Esophagus (tissue), 2 donors: ENCODE measurements around the gene TRIML2. TPM values are rescaled to one million over a fixed set of nuclear protein-coding genes. Genes with fewer than 3 reads are reported as not detected.

Experiments
- H3K27ac ChIP-seq, 2 donors: one replicate each; pipeline ENCODE4 v1.5.1; 2013; ENCODE audit warnings: low read depth in 2 of 2, mild to moderate bottlenecking in 2 of 2, inconsistent platforms in 1 of 2, low read length in 1 of 2, moderate library complexity in 1 of 2
- H3K27me3 ChIP-seq, 2 donors: one replicate each; pipeline ENCODE4 v1.6.1; 2013; ENCODE audit warnings: low read length in 2 of 2, control low read depth in 1 of 2, mild to moderate bottlenecking in 1 of 2; ENCODE audit not compliant: insufficient read depth in 2 of 2, control insufficient read depth in 1 of 2
- H3K36me3 ChIP-seq, 2 donors: one replicate each; pipeline ENCODE4 v1.6.1; 2013; ENCODE audit warnings: low read length in 1 of 2; ENCODE audit not compliant: control insufficient read depth in 2 of 2, insufficient read depth in 2 of 2
- H3K4me1 ChIP-seq, 2 donors: one replicate each; pipeline ENCODE4 v1.6.1; 2013; ENCODE audit warnings: low read length in 1 of 2; ENCODE audit not compliant: control insufficient read depth in 2 of 2, insufficient read depth in 2 of 2
- H3K4me3 ChIP-seq, 2 donors: one replicate each; pipeline ENCODE4 v1.5.1; 2013; ENCODE audit warnings: low read length in 2 of 2, mild to moderate bottlenecking in 2 of 2, low read depth in 1 of 2, moderate library complexity in 1 of 2
- H3K9me3 ChIP-seq, 2 donors: one replicate each; pipeline ENCODE4 v1.6.1; 2013; ENCODE audit warnings: mild to moderate bottlenecking in 2 of 2, low read depth in 1 of 2, low read length in 1 of 2, moderate library complexity in 1 of 2; ENCODE audit not compliant: control insufficient read depth in 2 of 2, insufficient read depth in 1 of 2
- WGBS, 2 donors: extraction: QIAGEN DNeasy Blood & Tissue Kit; methylation state at CpG; one replicate each; pipeline ENCODE4 v1.1.7; 2013; 5-methylcytosine and 5-hydroxymethylcytosine counted together
- polyA plus RNA-seq, 2 donors: library from polyadenylated mRNA; stranded (reverse); fragments of 200-250 nt; gene quantifications; one replicate each; pipeline ENCODE4 v1.2.3, GENCODE V29; 2013
- donor health status: healthy with polysubstance abuse.
- donor health status: Bipolar disorder and iron deficiency.

TRIML2 gene, protein sequence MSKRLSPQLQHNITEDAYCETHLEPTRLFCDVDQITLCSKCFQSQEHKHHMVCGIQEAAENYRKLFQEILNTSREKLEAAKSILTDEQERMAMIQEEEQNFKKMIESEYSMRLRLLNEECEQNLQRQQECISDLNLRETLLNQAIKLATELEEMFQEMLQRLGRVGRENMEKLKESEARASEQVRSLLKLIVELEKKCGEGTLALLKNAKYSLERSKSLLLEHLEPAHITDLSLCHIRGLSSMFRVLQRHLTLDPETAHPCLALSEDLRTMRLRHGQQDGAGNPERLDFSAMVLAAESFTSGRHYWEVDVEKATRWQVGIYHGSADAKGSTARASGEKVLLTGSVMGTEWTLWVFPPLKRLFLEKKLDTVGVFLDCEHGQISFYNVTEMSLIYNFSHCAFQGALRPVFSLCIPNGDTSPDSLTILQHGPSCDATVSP
- polyA plus RNA-seq: not detected

DNA sequence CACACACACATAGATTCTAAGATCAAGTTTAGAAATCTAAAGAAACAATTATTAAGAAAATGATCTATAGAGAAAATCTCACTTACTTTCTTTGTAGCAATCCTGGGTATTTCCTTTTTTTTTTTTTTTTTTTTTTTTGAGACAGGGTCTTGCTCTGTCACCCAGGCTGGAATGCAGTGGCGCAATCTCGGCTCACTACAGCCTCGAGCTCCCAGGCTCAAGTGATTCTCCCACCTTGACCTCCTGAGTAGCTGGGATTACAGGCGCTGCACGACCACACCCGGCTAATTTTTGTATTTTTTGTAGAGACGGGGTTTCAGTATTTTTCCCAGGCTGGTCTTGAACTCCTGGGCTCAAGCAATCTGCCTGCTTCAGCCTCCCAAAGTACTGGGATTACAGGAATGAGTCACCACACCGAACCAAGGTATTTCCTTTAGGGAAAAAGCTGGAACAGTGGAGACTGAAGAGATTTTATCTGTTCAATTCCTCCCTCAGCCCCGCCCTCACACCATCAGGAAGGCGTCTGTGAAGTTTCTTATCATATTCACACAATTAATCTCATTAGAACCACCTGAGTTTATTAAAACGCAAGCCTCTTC lies at the start of gene TRIML2:
Gene TRIML2, minus strand, starts transcription at position 447 of the 599 bp plus-strand sequence. CDS start 4,235 bp downstream, outside the sequence.
- H3K4me1 ChIP-seq: no peaks in the 10 kb centered on the region
- no peaks in the 10 kb centered on the region for H3K27me3 ChIP-seq
- no peak within 1 kb of the TSS for H3K27ac ChIP-seq
- H3K36me3 ChIP-seq: no peaks in the 10 kb centered on the region
- 56 to 65% methylated on average over 11 of the region's 11 CpGs for WGBS, 2 donors
- peaks cover 3% of the 10 kb centered on the region in 2 donors for H3K9me3 ChIP-seq
- H3K4me3 ChIP-seq: no peak within 1 kb of the TSS

DNA sequence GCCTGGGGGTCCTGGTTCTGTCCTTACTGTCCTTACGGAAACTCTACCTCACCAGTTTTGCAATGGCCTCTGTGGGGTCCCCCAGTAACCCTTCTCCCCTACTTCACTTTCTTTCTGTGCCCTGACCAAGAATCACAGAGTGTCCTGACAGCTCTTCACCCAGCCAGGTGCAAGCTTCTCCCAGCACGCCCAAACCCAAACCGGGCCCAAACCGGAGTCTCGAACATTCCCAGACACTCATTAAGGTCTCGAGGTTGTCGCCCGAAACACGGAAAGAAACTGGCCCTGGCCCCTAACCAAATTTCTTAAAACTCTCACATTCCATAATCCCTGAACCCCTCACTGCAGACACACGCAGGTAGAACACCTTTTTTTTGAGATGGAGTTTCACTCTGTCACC lies 48.9 kb upstream of the TRIML2 start:
- Histone ChIP-seq H3K9me3 (no peaks in the 10 kb centered on the region), H3K27me3 (no peaks in the 10 kb centered on the region), H3K27ac (no peak overlapping the region), H3K36me3 (no peaks in the 10 kb centered on the region), H3K4me1 (no peaks in the 10 kb centered on the region), H3K4me3 (no peak overlapping the region)
- WGBS, 2 donors: 90 to 95% methylated on average over 10 of the region's 10 CpGs

GRCh38 chr4:188154668-188155405 lies 45.4 kb upstream of the TRIML2 start:
- WGBS, 2 donors: 92 to 93% methylated on average over 10 to 11 of the region's 11 CpGs
- Histone ChIP-seq H3K27me3 (no peaks in the 10 kb centered on the region), H3K36me3 (no peaks in the 10 kb centered on the region), H3K4me1 (no peaks in the 10 kb centered on the region), H3K27ac (no peak overlapping the region), H3K9me3 (no peaks in the 10 kb centered on the region), H3K4me3 (no peak overlapping the region)

DNA sequence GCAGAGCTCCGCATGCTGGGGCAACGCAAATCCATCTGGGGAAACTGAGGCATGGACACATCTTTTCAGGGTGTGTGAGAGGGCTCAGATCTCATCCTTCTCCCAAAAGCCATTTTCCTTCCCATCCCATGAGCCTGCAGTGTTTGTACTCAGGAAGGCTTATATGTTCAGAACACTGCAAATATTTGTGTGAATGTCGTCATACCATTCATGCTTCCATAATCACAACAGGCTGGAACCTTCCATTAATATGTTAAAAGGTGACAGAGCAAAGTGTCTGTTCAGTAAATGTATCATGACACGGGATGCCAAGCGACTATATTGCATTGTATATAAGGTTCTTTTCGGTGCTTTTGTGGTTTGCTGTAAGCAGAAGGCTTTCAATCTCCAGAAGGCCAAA lies 38.4 kb upstream of the TRIML2 start:
- H3K27me3 ChIP-seq: no peaks in the 10 kb centered on the region
- 88 to 90% methylated on average over 6 of the region's 6 CpGs for WGBS, 2 donors
- no peaks in the 10 kb centered on the region for H3K36me3 ChIP-seq
- H3K4me1 ChIP-seq: no peaks in the 10 kb centered on the region
- H3K4me3 ChIP-seq: no peak overlapping the region
- H3K27ac ChIP-seq: no peak overlapping the region
- no peaks in the 10 kb centered on the region for H3K9me3 ChIP-seq

DNA sequence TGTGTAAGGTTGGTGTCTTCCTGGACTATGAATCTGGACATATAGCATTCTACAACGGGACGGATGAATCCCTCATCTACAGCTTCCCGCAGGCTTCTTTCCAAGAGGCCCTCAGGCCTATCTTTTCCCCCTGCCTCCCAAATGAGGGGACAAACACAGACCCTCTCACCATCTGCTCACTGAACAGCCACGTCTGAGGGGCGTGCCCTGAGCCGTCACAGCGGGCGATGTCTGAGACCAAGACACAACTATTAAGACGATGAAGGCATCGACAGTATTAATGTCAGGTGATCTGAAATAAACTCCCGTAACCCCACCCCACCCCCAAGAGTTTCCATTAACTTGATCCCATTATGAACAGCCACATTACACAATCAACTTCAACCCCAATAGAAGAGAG lies 37.8 kb upstream of the TRIML2 start:
- Histone ChIP-seq H3K27ac (no peak overlapping the region), H3K27me3 (no peaks in the 10 kb centered on the region), H3K36me3 (no peaks in the 10 kb centered on the region), H3K4me3 (no peak overlapping the region), H3K9me3 (no peaks in the 10 kb centered on the region), H3K4me1 (no peaks in the 10 kb centered on the region)
- 91 to 92% methylated on average over 11 of the region's 11 CpGs for WGBS, 2 donors

- Histone ChIP-seq H3K36me3 (no peaks in the 10 kb centered on the region), H3K9me3 (no peaks in the 10 kb centered on the region), H3K4me3 (no peak overlapping the region), H3K27me3 (no peaks in the 10 kb centered on the region), H3K27ac (no peak overlapping the region), H3K4me1 (no peaks in the 10 kb centered on the region)
- WGBS, 2 donors: 85 to 91% methylated on average over 11 of the region's 11 CpGs
Observed at GRCh38 chr4:188146618-188147017, 37.2 kb upstream of the TRIML2 start.

DNA sequence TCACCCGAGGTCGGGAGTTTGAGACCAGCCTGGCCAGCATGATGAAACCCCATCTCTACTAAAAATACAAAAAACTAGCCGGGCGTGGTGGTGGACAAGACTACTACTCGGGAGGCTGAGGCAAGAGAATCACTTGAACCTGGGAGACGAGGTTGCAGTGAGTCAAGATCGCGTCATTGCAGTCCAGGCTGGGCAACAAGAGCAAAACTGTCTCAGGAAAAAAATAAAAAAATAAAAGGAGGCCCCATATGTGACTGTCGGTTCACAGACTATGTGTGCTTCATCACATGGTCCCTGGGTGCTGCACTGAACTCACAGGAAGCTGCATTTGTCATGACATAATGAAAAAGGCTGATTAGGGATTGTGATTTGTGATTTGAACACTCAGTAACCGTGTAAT lies 36.2 kb upstream of the TRIML2 start:
- no peaks in the 10 kb centered on the region for H3K9me3 ChIP-seq
- no peaks in the 10 kb centered on the region for H3K27me3 ChIP-seq
- no peaks in the 10 kb centered on the region for H3K36me3 ChIP-seq
- no peak overlapping the region for H3K27ac ChIP-seq
- H3K4me3 ChIP-seq: no peak overlapping the region
- no peaks in the 10 kb centered on the region for H3K4me1 ChIP-seq
- 89 to 90% methylated on average over 10 of the region's 10 CpGs for WGBS, 2 donors

DNA sequence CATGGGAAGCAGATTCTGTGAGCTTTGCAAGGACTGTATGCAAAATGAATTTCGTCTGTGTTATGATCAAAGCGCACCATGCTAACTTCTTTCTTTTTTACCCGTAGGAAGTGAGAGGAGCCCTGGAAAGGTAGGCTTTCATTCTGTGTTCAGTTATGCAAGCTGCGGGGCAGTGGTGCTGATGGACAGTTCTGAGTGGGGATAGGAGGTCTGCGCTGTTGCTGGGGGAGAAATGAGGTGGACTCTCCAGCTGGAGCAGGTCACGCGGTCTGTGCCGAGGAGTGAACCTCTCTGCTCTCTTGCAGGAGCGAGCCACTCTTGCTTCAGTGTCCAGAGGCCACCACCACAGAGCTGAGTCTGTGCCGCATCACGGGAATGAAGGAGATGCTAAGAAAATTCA lies 34.3 kb upstream of the TRIML2 start:
- Histone ChIP-seq H3K4me1 (no peaks in the 10 kb centered on the region), H3K9me3 (peaks cover 0 to 3% of the 10 kb centered on the region in 2 donors)

DNA sequence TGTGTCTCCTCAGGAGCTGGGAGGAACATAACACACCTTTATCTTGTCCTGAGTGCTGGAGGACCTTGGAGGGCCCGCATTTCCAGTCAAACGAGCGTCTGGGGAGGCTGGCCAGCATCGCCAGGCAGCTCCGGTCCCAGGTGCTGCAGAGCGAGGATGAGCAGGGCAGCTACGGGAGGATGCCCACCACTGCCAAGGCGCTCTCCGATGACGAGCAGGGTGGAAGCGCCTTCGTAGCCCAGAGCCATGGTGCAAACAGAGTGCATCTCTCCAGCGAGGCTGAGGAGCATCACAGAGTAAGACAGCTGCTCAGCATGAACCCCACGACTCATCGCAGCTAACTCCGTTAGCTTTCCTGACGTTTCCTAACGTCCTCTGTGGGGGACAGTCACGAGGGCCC lies 30.3 kb upstream of the TRIML2 start:
- WGBS, 2 donors: 87 to 89% methylated on average over 19 of the region's 19 CpGs
- peaks cover 0 to 6% of the 10 kb centered on the region in 2 donors for H3K9me3 ChIP-seq
- H3K4me1 ChIP-seq: no peaks in the 10 kb centered on the region
- H3K27me3 ChIP-seq: no peaks in the 10 kb centered on the region
- no peak overlapping the region for H3K27ac ChIP-seq
- H3K4me3 ChIP-seq: no peak overlapping the region
- H3K36me3 ChIP-seq: no peaks in the 10 kb centered on the region

More for the DNA sequence above, 34.3 kb upstream of the TRIML2 start:
- Histone ChIP-seq H3K36me3 (no peaks in the 10 kb centered on the region), H3K4me3 (no peak overlapping the region), H3K27me3 (no peaks in the 10 kb centered on the region), H3K27ac (no peak overlapping the region)
- 77 to 83% methylated on average over 11 of the region's 11 CpGs for WGBS, 2 donors
